SK-N-MC (cell line): Measurements from ENCODE around the gene RALGAPA1.
"Not testable (repeated sequence)": the region's sequence is repeated elsewhere in the genome, so short reads cannot be mapped to it uniquely, and the experiment has no call there.

Source experiments
- DNase-seq: peaks from one replicate; pipeline ENCODE4 v3.0.0-alpha.2; 2011; ENCODE audit warnings: low read depth, low spot score
- H3K27ac ChIP-seq: fragments of 200-600 bp; sonication (generic); 2 replicates; pipeline ENCODE4 v1.5.1; 2016; ENCODE audit warnings: mixed run types
- H3K36me3 ChIP-seq: fragments of 200-600 bp; sonication (generic); 2 replicates; pipeline ENCODE4 v1.6.1; 2017; ENCODE audit warnings: antibody characterized with exemption, low read length, mixed read lengths; ENCODE audit not compliant: insufficient read depth
- H3K4me3 ChIP-seq: fragments of 200-600 bp; sonication (generic); 2 replicates; pipeline ENCODE4 v1.5.1; 2016
- H3K9ac ChIP-seq: fragments of 200-600 bp; sonication (generic); 2 replicates; pipeline ENCODE4 v1.8.0; 2017; ENCODE audit warnings: mixed run types, mixed read lengths; ENCODE audit not compliant: insufficient read length
- H3K9me3 ChIP-seq: fragments of 200-600 bp; sonication (generic); 2 replicates; pipeline ENCODE4 v1.6.1; 2017; ENCODE audit warnings: low read depth, mild to moderate bottlenecking, antibody characterized with exemption, low read length, moderate library complexity, mixed read lengths
- EZH2 ChIP-seq: fragments of 200-600 bp; sonication (generic); IDR thresholded peaks from one replicate; pipeline ENCODE4 v1.6.1; 2017; ENCODE audit warnings: antibody characterized with exemption
- FOXP2 ChIP-seq: optimal IDR thresholded peaks from 2 replicates; pipeline ENCODE3; 2011; ENCODE audit warnings: mild to moderate bottlenecking, moderate library complexity; ENCODE audit not compliant: insufficient read depth; ENCODE audit errors: extremely low read length, control extremely low read depth
- POLR2AphosphoS5 ChIP-seq: IDR thresholded peaks from 2 replicates; pipeline ENCODE4 v1.6.1; 2012; ENCODE audit warnings: mild to moderate bottlenecking, low read depth, low read length, borderline replicate concordance

The RALGAPA1 gene

GRCh38 chr14:35844494-35844893 is 35.4 kb upstream of the RALGAPA1 start:
- DNase-seq, result no peak
- Histone ChIP-seq H3K27ac (no peak overlapping the region), H3K9me3 (no peaks in the 10 kb centered on the region), H3K36me3 (peaks cover 47% of the 10 kb centered on the region), H3K4me3 (no peak overlapping the region), H3K9ac (no peak overlapping the region)
- TF ChIP-seq POLR2AphosphoS5, result no peak
- no peak for TF ChIP-seq FOXP2
- no peak for TF ChIP-seq EZH2

GRCh38 chr14:35842245-35842644 is 33.1 kb upstream of the RALGAPA1 start:
- DNase-seq, H3K9me3 ChIP-seq, H3K4me3 ChIP-seq, H3K27ac ChIP-seq, H3K9ac ChIP-seq: not testable (repeated sequence)
- peaks cover 52% of the 10 kb centered on the region for H3K36me3 ChIP-seq

GRCh38 chr14:35841704-35842103 is 32.6 kb upstream of the RALGAPA1 start:
- H3K9ac ChIP-seq, H3K9me3 ChIP-seq, H3K4me3 ChIP-seq, DNase-seq, H3K27ac ChIP-seq: not testable (repeated sequence)
- H3K36me3 ChIP-seq, result peaks cover 56% of the 10 kb centered on the region

GRCh38 chr14:35835208-35835982 is 26.3 kb upstream of the RALGAPA1 start:
- Histone ChIP-seq H3K36me3 (peaks cover 65% of the 10 kb centered on the region), H3K9me3 (no peaks in the 10 kb centered on the region), H3K4me3 (no peak overlapping the region), H3K27ac (no peak overlapping the region), H3K9ac (no peak overlapping the region)
- TF ChIP-seq FOXP2 (no peak), EZH2 (no peak), POLR2AphosphoS5 (no peak)
- no peak for DNase-seq

- Histone ChIP-seq H3K9me3 (no peaks in the 10 kb centered on the region), H3K36me3 (peaks cover 25% of the 10 kb centered on the region), H3K9ac (no peak overlapping the region), H3K27ac (no peak overlapping the region), H3K4me3 (no peak overlapping the region)
- no peak for DNase-seq
- TF ChIP-seq POLR2AphosphoS5 (no peak), FOXP2 (no peak), EZH2 (no peak)
These were observed 20.4 kb upstream of the RALGAPA1 start for GRCh38 chr14:35829449-35829848.

GRCh38 chr14:35827678-35828472 is 18.8 kb upstream of the RALGAPA1 start:
- Histone ChIP-seq H3K9ac (peak overlapping the region; percentile 95), H3K4me3 (peak overlapping the region; percentile 97), H3K9me3 (no peaks in the 10 kb centered on the region), H3K27ac (no peak overlapping the region), H3K36me3 (peaks cover 16% of the 10 kb centered on the region)
- TF ChIP-seq EZH2 (no peak), FOXP2 (no peak), POLR2AphosphoS5 (no peak)
- no peak for DNase-seq

GRCh38 chr14:35826952-35827416 is 17.9 kb upstream of the RALGAPA1 start:
- Histone ChIP-seq H3K27ac (no peak overlapping the region), H3K9ac (peak overlapping the region; percentile 95), H3K9me3 (no peaks in the 10 kb centered on the region), H3K36me3 (peaks cover 9% of the 10 kb centered on the region), H3K4me3 (peak overlapping the region; percentile 97)
- no peak for TF ChIP-seq POLR2AphosphoS5
- TF ChIP-seq FOXP2, result no peak
- TF ChIP-seq EZH2, result no peak
- DNase-seq, result no peak

- Histone ChIP-seq H3K36me3 (peaks cover 3% of the 10 kb centered on the region), H3K9me3 (no peaks in the 10 kb centered on the region), H3K9ac (peak within 1 kb of the TSS; percentile 95), H3K4me3 (peak within 1 kb of the TSS; percentile 97), H3K27ac (peak within 1 kb of the TSS; percentile 88)
- DNase-seq, result no peak
- peak; percentile 59 for TF ChIP-seq FOXP2
- TF ChIP-seq POLR2AphosphoS5, result peak; percentile 82
- TF ChIP-seq EZH2, result no peak
These were observed 17.3 kb upstream of the RALGAPA1 start, which contains the start of gene BRMS1L for GRCh38 chr14:35826218-35826951. Gene BRMS1L (plus strand): TSS chr14:35826338. CDS start chr14:35826517, 179 bp downstream.
